Activated naive CD4-positive, alpha-beta T cell treated with anti-CD3 and anti-CD28 coated beads, Interleukin-2, amount 50 U/mL, for 24 hours (primary cell): ENCODE data around the gene RSU1.
A peak's percentile ranks its signal among the peaks of the same experiment; 100 is the strongest.

Experiments used
- H3K27ac Mint-ChIP-seq: one replicate; pipeline ENCODE4 v1.8.0; 2021; ENCODE audit warnings: mild to moderate bottlenecking, mixed read lengths
- H3K27me3 Mint-ChIP-seq: one replicate; pipeline ENCODE4 v1.8.0; 2021; ENCODE audit warnings: mixed read lengths
- H3K36me3 Mint-ChIP-seq: one replicate; pipeline ENCODE4 v1.8.0; 2021; ENCODE audit warnings: mixed read lengths
- H3K4me1 Mint-ChIP-seq: one replicate; pipeline ENCODE4 v1.8.0; 2021; ENCODE audit warnings: mixed read lengths
- H3K4me3 Mint-ChIP-seq: one replicate; pipeline ENCODE4 v1.8.0; 2021; ENCODE audit warnings: mild to moderate bottlenecking, mixed read lengths
- H3K9me3 Mint-ChIP-seq: one replicate; pipeline ENCODE4 v1.8.0; 2021; ENCODE audit warnings: mixed read lengths

RSU1 gene

DNA sequence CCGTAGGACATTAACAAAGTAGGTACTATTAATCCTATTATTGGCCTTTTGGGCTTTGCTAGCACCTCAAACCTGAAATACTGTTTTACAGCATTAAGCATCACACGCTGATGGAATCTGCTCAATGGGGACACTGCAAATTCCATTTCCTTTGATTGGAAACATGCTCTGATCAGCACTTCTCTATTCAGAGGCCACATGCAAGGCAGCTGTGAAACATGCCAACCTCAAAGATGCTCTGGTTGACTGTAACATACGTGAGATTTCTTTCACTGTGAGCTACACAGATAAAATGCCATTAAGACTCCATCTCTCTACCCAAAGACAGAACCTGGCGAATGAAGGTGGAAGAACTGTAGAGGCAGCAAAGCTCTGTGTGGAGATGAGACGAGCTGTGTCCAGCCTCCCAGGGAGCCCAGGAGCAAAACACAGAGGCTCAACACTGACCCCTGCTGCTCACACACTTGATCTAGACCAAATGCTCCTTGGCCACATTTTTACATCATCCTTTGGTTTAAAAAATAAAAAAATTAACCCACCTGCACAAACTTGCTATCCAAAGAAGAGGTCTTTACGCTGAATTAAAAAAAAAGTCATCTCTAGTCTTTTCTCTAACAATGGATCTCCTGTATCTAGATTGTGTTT lies 8.0 kb downstream of the RSU1 start:
- Mint-ChIP-seq H3K4me3 (no peak overlapping the region), H3K27ac (no peak overlapping the region), H3K4me1 (peaks cover 25% of the 10 kb centered on the region), H3K27me3 (no peaks in the 10 kb centered on the region), H3K9me3 (peaks cover 6% of the 10 kb centered on the region), H3K36me3 (peaks cover 20% of the 10 kb centered on the region)

DNA sequence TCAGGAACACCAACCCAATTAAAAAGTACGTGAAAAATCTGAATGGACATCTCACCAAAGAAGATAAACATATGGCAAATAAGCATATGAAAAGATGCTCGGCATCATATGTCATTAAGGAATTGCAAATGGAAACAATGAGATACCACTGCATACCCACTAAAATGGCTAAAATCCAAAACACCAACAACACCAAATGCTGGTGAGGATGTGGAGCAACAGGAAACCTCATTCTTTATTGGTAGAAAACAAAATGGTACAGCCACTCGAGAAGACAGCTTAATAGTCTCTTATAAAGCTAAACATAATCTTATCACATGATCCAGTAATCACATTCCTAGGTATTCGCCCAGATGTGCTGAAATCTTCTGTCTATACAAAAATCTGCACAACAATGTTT lies 13.1 kb downstream of the RSU1 start:
- Mint-ChIP-seq H3K27ac (no peak overlapping the region), H3K27me3 (no peaks in the 10 kb centered on the region), H3K9me3 (peaks cover 6% of the 10 kb centered on the region), H3K4me3 (no peak overlapping the region), H3K4me1 (peaks cover 48% of the 10 kb centered on the region), H3K36me3 (peaks cover 20% of the 10 kb centered on the region)

DNA sequence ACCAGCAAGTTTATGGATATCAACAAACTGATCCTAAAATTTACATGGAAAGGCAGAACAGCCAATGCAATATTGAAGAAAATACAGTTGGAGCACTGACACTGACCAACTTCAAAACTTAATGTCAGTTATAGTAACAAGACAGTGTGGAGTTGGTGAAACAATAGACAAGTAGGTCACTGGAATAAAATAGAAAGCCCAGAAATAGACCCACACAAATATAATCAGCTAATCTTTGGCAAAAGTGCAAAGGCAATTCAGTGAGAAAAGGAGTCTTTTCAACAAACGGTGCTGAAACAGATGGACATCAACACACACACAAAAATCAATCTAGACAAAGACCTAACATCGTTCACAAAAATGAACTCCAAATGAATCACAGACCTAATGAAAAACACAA lies 13.8 kb downstream of the RSU1 start:
- H3K9me3 Mint-ChIP-seq: peaks cover 6% of the 10 kb centered on the region
- peaks cover 54% of the 10 kb centered on the region for H3K4me1 Mint-ChIP-seq
- H3K36me3 Mint-ChIP-seq: peaks cover 25% of the 10 kb centered on the region
- no peak overlapping the region for H3K27ac Mint-ChIP-seq
- H3K27me3 Mint-ChIP-seq: no peaks in the 10 kb centered on the region
- no peak overlapping the region for H3K4me3 Mint-ChIP-seq

DNA sequence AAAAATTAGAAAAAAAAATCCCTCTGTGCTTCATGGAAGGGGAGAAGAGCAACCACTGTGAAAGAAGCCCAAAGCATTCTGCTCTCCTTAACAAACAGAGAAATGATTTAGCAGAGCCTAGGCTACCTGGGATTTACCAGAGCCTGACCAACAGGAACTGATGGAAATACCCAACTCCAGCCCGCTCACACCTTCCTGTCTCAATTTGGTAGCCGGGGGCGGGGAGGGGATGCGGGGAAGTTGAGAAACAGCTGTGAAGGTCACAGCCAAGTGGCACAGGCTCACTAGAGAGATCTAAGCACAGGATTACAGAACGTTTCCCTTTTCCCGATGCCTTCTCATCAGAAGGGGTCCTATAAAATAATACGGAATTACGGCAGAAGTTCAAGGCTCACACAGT lies 17.6 kb downstream of the RSU1 start:
- Mint-ChIP-seq H3K27me3 (no peaks in the 10 kb centered on the region), H3K9me3 (peaks cover 3% of the 10 kb centered on the region), H3K36me3 (peaks cover 28% of the 10 kb centered on the region), H3K4me1 (peaks cover 75% of the 10 kb centered on the region), H3K27ac (no peak overlapping the region), H3K4me3 (no peak overlapping the region)

DNA sequence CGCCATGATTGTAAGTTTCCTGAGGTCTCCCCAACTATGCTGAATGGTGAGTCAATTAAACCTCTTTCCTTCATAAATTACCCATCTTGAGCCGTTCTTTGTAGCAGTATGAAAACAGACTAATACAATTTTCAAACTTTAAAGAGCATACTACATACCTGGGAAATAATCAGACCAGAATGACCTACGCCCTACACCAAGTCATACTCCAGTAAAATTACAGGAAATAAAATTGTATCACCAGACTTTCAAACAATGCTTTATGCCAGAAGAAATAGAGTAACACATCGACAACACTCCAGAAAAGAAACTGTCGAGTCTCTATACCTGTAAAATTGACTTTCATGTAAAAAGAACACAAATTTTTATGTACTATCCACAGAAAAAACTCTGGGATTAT lies 18.7 kb downstream of the RSU1 start:
- Mint-ChIP-seq H3K36me3 (peaks cover 31% of the 10 kb centered on the region), H3K27ac (no peak overlapping the region), H3K4me3 (no peak overlapping the region), H3K27me3 (no peaks in the 10 kb centered on the region), H3K9me3 (no peaks in the 10 kb centered on the region), H3K4me1 (peaks cover 66% of the 10 kb centered on the region)

DNA sequence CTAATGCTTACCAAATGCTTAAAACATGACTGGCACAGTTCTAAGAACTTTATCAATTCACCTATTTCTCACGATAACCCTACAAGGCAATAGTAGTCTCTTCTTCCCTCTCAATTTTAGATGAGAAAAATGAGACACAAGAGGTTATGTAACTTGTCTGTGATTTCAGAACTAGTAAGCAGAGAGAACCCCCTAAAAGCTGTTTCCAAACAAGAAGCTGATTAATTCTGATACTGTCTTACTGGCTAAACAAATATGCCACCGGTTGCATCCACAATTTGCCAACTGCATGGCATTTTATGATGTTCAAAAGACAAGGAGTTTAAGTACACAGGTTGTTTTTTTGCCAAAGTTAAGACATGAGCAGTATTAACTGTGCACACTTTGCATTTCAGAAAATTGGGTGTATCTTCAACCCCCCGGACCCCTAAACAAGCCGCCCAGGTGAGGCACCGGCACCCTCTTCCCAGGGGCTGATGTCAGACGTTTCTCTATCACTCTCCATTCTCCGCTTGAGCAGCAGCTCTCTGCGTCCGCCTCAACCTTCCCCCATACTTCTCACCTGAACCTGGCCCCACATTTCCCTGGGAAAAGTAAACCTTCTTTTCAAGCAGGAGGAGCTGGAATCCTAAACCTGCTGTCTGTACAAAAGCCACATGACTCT lies 21.7 kb downstream of the RSU1 start:
- Mint-ChIP-seq H3K9me3 (no peaks in the 10 kb centered on the region), H3K36me3 (peaks cover 36% of the 10 kb centered on the region), H3K4me1 (peaks cover 42% of the 10 kb centered on the region), H3K4me3 (no peak overlapping the region), H3K27me3 (no peaks in the 10 kb centered on the region), H3K27ac (no peak overlapping the region)

DNA sequence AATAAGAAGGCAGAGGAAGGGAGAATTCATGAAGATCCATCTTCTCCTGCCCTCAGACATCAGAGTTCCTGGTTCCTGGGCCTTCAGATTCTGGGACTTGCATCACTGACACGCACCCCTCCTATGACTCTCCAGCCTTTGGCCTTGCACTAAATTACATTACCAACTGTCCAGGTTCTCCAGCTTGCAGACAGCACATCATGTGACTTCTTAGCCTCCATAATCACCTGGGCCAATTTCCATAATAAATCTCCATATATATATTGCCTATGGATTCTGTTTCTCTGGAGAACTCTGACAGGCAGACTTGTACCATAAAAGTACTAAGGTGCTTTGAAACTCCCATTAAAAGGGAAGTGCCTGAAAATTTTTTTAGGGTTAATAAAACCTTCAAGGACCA lies 23.2 kb downstream of the RSU1 start:
- Mint-ChIP-seq H3K4me1 (peaks cover 29% of the 10 kb centered on the region), H3K36me3 (peaks cover 31% of the 10 kb centered on the region), H3K9me3 (no peaks in the 10 kb centered on the region), H3K27me3 (no peaks in the 10 kb centered on the region), H3K4me3 (no peak overlapping the region), H3K27ac (no peak overlapping the region)

DNA sequence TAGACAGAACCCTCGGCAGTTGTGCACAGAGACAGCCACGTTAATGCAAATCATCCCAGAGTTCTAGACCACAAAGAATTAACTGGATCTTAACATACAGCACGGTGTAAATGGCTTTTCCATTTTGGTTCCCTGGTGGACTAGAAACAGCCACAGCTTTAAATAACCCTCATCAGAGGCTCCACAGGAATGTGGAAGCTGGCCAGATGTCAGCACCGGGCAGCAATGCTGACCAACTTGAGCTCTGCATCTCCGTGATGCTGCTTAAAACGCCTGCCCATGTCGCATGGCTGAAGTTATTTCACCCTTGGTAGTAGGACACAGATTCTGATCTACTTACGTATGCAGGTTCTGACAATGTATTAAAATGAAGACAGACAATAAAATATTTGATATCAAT lies 24.5 kb downstream of the RSU1 start:
- Mint-ChIP-seq H3K4me3 (no peak overlapping the region), H3K36me3 (peaks cover 26% of the 10 kb centered on the region), H3K4me1 (peaks cover 35% of the 10 kb centered on the region), H3K27me3 (no peaks in the 10 kb centered on the region), H3K9me3 (no peaks in the 10 kb centered on the region), H3K27ac (no peak overlapping the region)

DNA sequence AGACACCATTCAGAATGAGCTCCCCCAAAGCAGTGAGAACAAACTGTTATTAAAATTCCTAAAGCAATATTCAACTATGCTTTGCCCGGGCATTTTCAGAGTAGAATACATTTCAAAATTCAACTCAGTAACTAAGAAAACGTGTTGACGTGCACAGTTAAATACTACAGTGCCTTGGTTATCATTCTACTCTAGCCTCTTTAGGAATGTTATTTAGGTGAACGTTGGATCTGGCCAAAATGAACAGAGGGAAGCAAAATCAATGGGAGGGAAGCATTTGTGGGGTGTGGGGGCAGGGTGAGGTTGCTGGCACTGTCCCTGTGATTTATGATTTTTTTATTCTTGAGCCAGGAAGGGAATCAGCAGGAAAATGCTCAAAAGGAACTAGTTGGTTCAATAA lies 27.5 kb downstream of the RSU1 start:
- Mint-ChIP-seq H3K27me3 (no peaks in the 10 kb centered on the region), H3K9me3 (peaks cover 5% of the 10 kb centered on the region), H3K4me1 (peaks cover 31% of the 10 kb centered on the region), H3K27ac (no peak overlapping the region), H3K36me3 (peaks cover 29% of the 10 kb centered on the region), H3K4me3 (no peak overlapping the region)

DNA sequence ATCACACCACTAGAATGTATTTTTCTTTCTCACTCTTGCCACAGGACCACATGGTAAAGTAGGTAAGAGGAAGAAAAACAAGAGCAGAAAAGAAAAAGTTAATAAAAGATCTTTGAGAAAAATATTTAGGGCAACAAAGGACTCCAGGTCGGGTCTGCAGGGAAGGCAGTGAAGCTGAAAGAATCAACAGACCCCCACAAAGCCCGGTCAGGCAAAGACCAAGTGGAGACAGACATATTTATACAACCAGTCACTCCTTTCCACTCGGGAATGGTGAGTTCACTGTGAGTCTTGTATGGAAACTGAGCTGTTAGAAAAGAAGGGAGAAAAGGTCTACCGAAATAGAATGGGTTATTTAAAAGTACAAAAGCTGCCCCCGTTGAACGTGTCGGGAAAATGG lies 28.0 kb downstream of the RSU1 start:
- H3K27ac Mint-ChIP-seq: peak overlapping the region; percentile 83
- no peaks in the 10 kb centered on the region for H3K27me3 Mint-ChIP-seq
- peaks cover 5% of the 10 kb centered on the region for H3K9me3 Mint-ChIP-seq
- H3K4me1 Mint-ChIP-seq: peaks cover 31% of the 10 kb centered on the region
- peaks cover 29% of the 10 kb centered on the region for H3K36me3 Mint-ChIP-seq
- H3K4me3 Mint-ChIP-seq: no peak overlapping the region

DNA sequence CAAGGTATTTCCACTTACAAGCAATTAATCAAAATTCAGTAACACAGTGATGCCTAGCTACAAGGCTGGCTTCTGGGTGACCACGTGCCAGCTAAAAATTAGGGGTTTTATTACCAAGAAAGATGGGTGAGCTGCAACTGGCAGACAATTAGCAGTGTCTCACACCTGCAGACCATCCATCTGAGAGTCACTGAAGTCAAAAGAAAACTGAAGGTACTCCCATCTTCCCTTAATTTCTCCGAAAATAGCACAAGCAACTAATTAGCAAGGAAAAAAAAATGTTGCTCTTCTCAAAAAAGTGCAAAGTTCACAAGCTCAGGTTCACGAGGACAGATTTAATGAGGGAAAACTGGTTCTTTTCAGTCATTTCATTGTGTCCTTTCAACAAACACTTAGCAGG lies 28.4 kb downstream of the RSU1 start:
- peaks cover 31% of the 10 kb centered on the region for H3K4me1 Mint-ChIP-seq
- H3K4me3 Mint-ChIP-seq: no peak overlapping the region
- H3K9me3 Mint-ChIP-seq: peaks cover 5% of the 10 kb centered on the region
- H3K36me3 Mint-ChIP-seq: peaks cover 28% of the 10 kb centered on the region
- peak overlapping the region; percentile 72 for H3K27ac Mint-ChIP-seq
- H3K27me3 Mint-ChIP-seq: no peaks in the 10 kb centered on the region

DNA sequence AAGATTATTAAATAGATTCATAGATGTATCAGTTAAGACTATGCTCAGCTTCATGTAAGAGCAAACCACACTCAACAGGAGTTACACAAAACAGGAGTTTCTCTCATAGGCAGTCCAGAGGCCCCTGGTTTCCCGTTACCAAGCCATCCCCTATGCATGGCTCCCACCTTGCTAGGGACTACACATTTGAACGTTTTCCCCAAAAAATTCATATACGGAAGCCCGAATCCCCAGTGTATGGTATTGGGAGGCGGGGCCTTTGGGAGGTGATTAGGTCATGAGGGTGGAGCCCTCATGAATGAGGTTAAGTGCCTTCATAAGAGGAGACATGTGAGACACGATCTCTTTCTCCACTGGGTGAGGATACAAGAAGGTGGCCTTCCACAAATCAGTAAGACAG lies 29.1 kb downstream of the RSU1 start:
- Mint-ChIP-seq H3K4me3 (peak overlapping the region; percentile 16), H3K36me3 (peaks cover 25% of the 10 kb centered on the region), H3K27ac (peak overlapping the region; percentile 91), H3K27me3 (no peaks in the 10 kb centered on the region), H3K9me3 (peaks cover 5% of the 10 kb centered on the region), H3K4me1 (peaks cover 31% of the 10 kb centered on the region)

DNA sequence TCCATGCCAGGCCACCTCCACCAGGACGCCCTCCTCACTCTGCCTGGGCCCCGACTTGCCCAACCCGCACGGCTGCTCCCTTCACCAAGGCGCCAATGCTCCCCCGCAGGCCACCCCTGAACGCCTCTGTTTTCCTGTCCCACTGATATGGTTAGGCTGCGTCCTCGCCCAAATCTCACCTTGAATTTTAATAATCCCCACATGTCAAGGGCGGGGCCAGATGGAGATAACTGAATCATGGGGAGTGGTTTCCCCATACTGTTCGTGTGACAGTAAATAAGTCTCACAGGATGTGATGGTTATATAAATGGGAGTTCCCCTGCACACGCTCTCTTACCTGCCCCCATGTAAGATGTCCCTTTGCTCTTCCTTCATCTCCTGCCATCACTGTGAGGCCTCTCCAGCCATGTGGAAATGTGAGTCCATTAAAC lies 29.8 kb downstream of the RSU1 start:
- H3K9me3 Mint-ChIP-seq: peaks cover 5% of the 10 kb centered on the region
- H3K27me3 Mint-ChIP-seq: no peaks in the 10 kb centered on the region
- H3K27ac Mint-ChIP-seq: peak overlapping the region; percentile 91
- H3K4me1 Mint-ChIP-seq: peaks cover 31% of the 10 kb centered on the region
- H3K36me3 Mint-ChIP-seq: peaks cover 25% of the 10 kb centered on the region
- peak overlapping the region; percentile 16 for H3K4me3 Mint-ChIP-seq

DNA sequence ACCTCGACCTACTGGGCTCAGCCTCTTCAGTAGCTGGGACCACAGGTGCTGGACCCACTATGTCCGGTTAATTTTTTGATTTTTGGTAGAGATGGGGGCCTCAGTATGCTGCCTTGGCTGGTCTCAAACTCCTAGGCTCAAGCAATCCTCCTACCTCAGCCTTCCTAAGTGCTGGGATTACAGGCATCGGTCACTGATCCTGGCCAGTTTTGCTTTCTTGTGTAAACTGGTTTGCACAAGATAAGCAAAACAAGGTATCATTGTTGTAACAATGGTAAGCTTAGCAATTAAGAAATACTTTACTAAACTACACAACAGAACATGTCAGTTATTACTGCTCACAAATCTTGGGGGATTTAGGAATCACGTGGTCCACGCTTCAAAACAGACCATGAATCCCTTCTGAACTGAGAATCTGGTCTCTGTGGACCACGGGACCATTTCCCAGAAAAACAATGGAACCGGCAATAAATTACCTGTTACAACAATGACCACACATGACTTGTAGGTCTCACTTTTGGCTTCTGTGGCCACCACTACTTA lies 36.8 kb downstream of the RSU1 start:
- peaks cover 15% of the 10 kb centered on the region for H3K36me3 Mint-ChIP-seq
- no peak overlapping the region for H3K4me3 Mint-ChIP-seq
- H3K4me1 Mint-ChIP-seq: peaks cover 31% of the 10 kb centered on the region
- H3K9me3 Mint-ChIP-seq: no peaks in the 10 kb centered on the region
- H3K27me3 Mint-ChIP-seq: no peaks in the 10 kb centered on the region
- H3K27ac Mint-ChIP-seq: peak overlapping the region; percentile 62

DNA sequence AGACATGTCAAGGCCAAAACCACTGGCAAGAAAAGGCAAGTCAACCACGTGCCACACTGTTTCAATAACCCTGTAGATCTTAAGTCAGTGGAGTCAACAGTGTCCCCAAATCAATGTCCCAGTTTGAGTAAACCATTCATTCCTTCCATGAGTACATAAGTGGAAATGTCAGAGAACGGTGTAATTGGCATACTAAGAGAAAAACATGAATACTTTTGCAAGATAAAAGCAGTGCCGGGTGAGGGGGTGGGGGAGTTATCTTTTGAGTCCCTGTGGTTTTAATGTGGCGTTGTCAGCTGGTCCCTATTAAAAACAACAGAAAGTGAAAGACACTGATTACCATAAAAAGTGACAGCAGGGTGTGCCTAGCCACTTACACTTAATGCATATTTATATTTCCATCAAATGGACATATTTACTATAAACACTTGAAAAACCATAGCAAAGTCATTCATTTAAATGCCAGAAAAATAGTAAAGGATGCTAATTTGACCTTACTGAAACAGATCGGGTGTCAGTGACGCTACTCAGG lies 37.8 kb downstream of the RSU1 start:
- Mint-ChIP-seq H3K36me3 (peaks cover 14% of the 10 kb centered on the region), H3K27me3 (no peaks in the 10 kb centered on the region), H3K9me3 (no peaks in the 10 kb centered on the region), H3K4me3 (peak overlapping the region; percentile 55), H3K27ac (peak overlapping the region; percentile 96), H3K4me1 (peaks cover 31% of the 10 kb centered on the region)
